WI38 (cell line): ENCODE measurements around the gene BOLL.

Source experiments
- H3K4me3 ChIP-seq: 2 replicates; pipeline ENCODE4 v1.5.1; 2011; ENCODE audit warnings: low read depth, mild to moderate bottlenecking, control low read depth, low read length
- CTCF ChIP-seq: IDR thresholded peaks from 2 replicates; pipeline ENCODE4 v1.5.1; 2012; ENCODE audit warnings: low read depth, mild to moderate bottlenecking, control low read depth, low read length

BOLL gene

GRCh38 chr2:197804049-197804757, 19.1 kb upstream of the BOLL start, which contains the start of gene PLCL1:
Gene PLCL1, plus strand, starts transcription at chr2:197804593.
- no peak for TF ChIP-seq CTCF
- H3K4me3 ChIP-seq, result peak within 1 kb of the TSS; percentile 61

GRCh38 chr2:197803033-197803444, 17.9 kb upstream of the BOLL start:
- no peak overlapping the region for H3K4me3 ChIP-seq
- peak; percentile 51 for TF ChIP-seq CTCF

GRCh38 chr2:197801033-197801432, 15.9 kb upstream of the BOLL start:
- no peak for TF ChIP-seq CTCF
- no peak overlapping the region for H3K4me3 ChIP-seq

- TF ChIP-seq CTCF, result no peak
- H3K4me3 ChIP-seq, result no peak overlapping the region
These were observed 15.0 kb upstream of the BOLL start for GRCh38 chr2:197800091-197800490.

- TF ChIP-seq CTCF, result no peak
- H3K4me3 ChIP-seq, result no peak overlapping the region
These were observed 13.9 kb upstream of the BOLL start for GRCh38 chr2:197799068-197799467.

GRCh38 chr2:197798187-197798586, 13.1 kb upstream of the BOLL start:
- no peak overlapping the region for H3K4me3 ChIP-seq
- TF ChIP-seq CTCF, result no peak

- no peak for TF ChIP-seq CTCF
- no peak overlapping the region for H3K4me3 ChIP-seq
These were observed 10.2 kb upstream of the BOLL start for GRCh38 chr2:197795277-197795676.
